KBM-7 (cell line): ENCODE data around the gene CCDC51.

Source experiments
- DNase-seq: peaks from one replicate; pipeline ENCODE4 v3.0.0-alpha.2; 2015
- in situ Hi-C: fragments of 300-500 bp; cut with MboI; formaldehyde crosslinking; loops from 2 replicates; pipeline ENCODE4 v1.14.3; 2020; ENCODE audit warnings: low sequenced_read_pairs, low pct_unique_long_range_greater_than_20kb, mixed read lengths

CCDC51 gene

GRCh38 chr3:48399387-48400172 is 40.3 kb downstream of the CCDC51 start:
- peak; percentile 7 for DNase-seq

GRCh38 chr3:48398701-48399386 is 41.1 kb downstream of the CCDC51 start:
- DNase-seq: no peak
- in situ Hi-C loops: no loop called here

More at GRCh38 chr3:48399387-48400172, 40.3 kb downstream of the CCDC51 start:
- in situ Hi-C loops: no loop called here

GRCh38 chr3:48397767-48398681 is 41.9 kb downstream of the CCDC51 start:
- in situ Hi-C loops: no loop called here
- no peak for DNase-seq

GRCh38 chr3:48395714-48396113 is 44.2 kb downstream of the CCDC51 start:
- no peak for DNase-seq
- in situ Hi-C loops: no loop called here

GRCh38 chr3:48394391-48394790 is 45.5 kb downstream of the CCDC51 start:
- DNase-seq: no peak
- in situ Hi-C loops: no loop called here

- DNase-seq: no peak
- in situ Hi-C loops: no loop called here
Measured at GRCh38 chr3:48388966-48389365, 51.0 kb downstream of the CCDC51 start.

- DNase-seq: no peak
- in situ Hi-C loops: no loop called here
Measured at GRCh38 chr3:48387634-48388033, 52.3 kb downstream of the CCDC51 start.
